DMS 273 (cell line): ENCODE data around the gene RPS26.
"Not testable (repeated sequence)": the region's sequence is repeated elsewhere in the genome, so short reads cannot be mapped to it uniquely, and the experiment has no call there.

Experiments
- DNase-seq: peaks from one replicate; lab custom pipeline; 2025; ENCODE audit not compliant: unreplicated experiment; lab: John Stamatoyannopoulos, UW

Gene RPS26

GRCh38 chr12:56020423-56021184 lies 21.1 kb upstream of the RPS26 start, which contains the start of gene IKZF4:
Gene IKZF4, plus strand, starts transcription at chr12:56021043. Its CDS starts 451 bp downstream, at chr12:56021494.
- no peak for DNase-seq

- no peak for DNase-seq
Measured at GRCh38 chr12:56021889-56022497, 19.7 kb upstream of the RPS26 start.

- peak; percentile 23 for DNase-seq
Measured at GRCh38 chr12:56028511-56029165, 13.1 kb upstream of the RPS26 start.

- no peak for DNase-seq
Measured at GRCh38 chr12:56029166-56029519, 12.6 kb upstream of the RPS26 start.

- DNase-seq = peak; percentile 67
Measured at GRCh38 chr12:56029666-56030293, 11.9 kb upstream of the RPS26 start.

GRCh38 chr12:56031987-56032386 lies 9.7 kb upstream of the RPS26 start:
- no peak for DNase-seq

- DNase-seq = no peak
Measured at GRCh38 chr12:56034586-56035332, 7.0 kb upstream of the RPS26 start.

- DNase-seq = no peak
Measured at GRCh38 chr12:56037161-56037560, 4.6 kb upstream of the RPS26 start.

GRCh38 chr12:56038022-56038655 lies 3.6 kb upstream of the RPS26 start:
- peak; percentile 3 for DNase-seq

GRCh38 chr12:56040151-56040550 lies 1.6 kb upstream of the RPS26 start:
- DNase-seq = no peak

- no peak for DNase-seq
Measured at GRCh38 chr12:56040963-56041551, 661 bp upstream of the RPS26 start.

GRCh38 chr12:56042430-56042813 lies 704 bp downstream of the RPS26 start:
- DNase-seq = peak; percentile 13

GRCh38 chr12:56042843-56043242 lies 1.1 kb downstream of the RPS26 start:
- no peak for DNase-seq

GRCh38 chr12:56046027-56046780 lies 4.5 kb downstream of the RPS26 start:
- peak; percentile 50 for DNase-seq

GRCh38 chr12:56053407-56053893 lies 11.7 kb downstream of the RPS26 start:
- no peak for DNase-seq

- DNase-seq = not testable (repeated sequence)
Measured at GRCh38 chr12:56059964-56060363, 18.2 kb downstream of the RPS26 start.

- DNase-seq = no peak
Measured at GRCh38 chr12:56061982-56062381, 20.3 kb downstream of the RPS26 start.

- no peak for DNase-seq
Measured at GRCh38 chr12:56062996-56063395, 21.3 kb downstream of the RPS26 start.

- DNase-seq = no peak
Measured at GRCh38 chr12:56071648-56072047, 29.9 kb downstream of the RPS26 start.
